Cerebellar cortex (tissue), 1 donor: Measurements from ENCODE around the gene PTPRN2.
"Not testable (repeated sequence)": the region's sequence is repeated elsewhere in the genome, so short reads cannot be mapped to it uniquely, and the experiment has no call there.

Experiments
- DNase-seq: peaks from one replicate; pipeline ENCODE4 v3.0.0-alpha.2; 2015; ENCODE audit warnings: low spot score

PTPRN2 gene

GRCh38 chr7:158550886-158551452, 36.7 kb downstream of the PTPRN2 start:
- DNase-seq: no peak

- no peak for DNase-seq
These were observed 37.3 kb downstream of the PTPRN2 start for GRCh38 chr7:158550394-158550700.

DNA sequence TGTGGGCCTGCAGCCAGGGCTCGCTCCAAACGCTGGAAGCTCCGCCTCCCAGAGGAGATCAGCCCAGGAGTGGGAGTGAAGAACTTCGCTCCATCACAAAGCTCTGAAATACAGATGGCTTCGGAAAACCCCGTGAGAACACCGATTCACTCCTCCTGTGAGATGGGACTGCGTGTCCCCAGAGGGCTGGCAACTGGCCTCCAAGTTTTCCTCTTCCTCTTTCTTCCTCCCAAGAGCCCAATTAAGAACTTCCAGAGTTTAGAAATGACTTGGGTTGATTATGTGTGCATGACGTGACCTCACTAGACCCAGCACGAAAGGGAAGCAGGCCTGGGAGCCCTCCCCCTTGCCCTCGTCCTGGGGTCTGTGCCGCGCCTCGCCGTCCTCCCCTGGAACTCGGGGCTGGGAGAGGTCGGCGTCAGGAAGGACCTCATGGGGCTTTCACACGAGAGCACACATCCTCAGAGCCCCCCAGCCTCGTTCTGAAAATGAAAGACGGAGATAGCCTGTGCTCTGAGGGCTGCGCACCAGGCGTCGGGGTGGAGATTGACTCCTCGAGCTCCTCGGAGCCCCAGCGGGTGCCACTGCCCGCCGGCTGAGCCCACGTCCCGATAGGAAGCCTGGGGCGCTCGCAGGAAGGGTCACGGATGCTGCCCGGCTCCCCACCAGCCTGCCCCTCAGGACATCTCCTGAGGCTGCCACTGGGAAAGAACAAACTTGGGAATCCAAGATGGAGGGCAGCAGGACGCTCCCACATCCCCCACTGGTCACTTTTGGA, 37.8 kb downstream of the PTPRN2 start:
- DNase-seq: peak; percentile 21

- no peak for DNase-seq
These were observed 38.4 kb downstream of the PTPRN2 start for GRCh38 chr7:158549176-158549615.

DNA sequence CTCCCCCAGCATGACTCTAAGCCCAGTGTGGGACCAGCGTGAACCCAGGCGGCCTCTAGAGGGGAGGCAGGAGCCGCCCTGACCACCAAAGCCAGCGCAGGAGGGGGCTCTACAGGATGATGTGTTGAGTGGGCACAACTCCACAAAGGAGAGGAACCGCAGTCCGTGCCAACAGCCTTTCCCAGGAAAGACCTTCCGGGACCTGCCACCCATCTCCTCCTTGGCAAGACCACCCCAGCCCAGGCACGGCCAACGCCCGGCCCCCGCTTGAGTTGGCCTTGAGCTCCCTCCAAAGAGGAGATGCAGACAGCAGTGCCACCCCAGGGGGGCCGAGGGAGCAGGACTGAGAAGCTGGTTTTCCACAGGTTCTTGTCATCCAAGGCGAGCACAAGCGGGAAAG, 38.9 kb downstream of the PTPRN2 start:
- no peak for DNase-seq

GRCh38 chr7:158547817-158548216, 39.8 kb downstream of the PTPRN2 start:
- DNase-seq: no peak

GRCh38 chr7:158546626-158547025, 41.0 kb downstream of the PTPRN2 start:
- DNase-seq: no peak

DNA sequence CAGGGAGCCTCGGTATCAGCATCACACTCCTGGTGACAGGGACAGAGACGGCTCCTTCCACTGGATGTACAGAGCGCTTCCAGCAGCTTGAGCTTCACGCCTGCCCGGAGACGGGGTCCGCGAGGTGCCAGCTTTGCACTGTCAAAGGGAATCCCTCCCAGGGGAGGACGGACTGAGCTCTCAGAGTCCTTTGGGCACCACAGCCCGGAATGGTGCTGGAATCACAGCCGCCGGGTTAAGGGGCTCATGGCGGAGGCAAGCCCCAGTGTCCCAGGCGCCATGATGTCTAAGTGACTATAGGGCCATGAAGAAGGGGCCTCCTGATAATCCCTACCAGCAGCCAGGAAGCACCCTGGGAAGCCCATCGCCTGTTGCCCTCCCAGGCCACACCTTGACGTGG, 41.4 kb downstream of the PTPRN2 start:
- DNase-seq: no peak

DNA sequence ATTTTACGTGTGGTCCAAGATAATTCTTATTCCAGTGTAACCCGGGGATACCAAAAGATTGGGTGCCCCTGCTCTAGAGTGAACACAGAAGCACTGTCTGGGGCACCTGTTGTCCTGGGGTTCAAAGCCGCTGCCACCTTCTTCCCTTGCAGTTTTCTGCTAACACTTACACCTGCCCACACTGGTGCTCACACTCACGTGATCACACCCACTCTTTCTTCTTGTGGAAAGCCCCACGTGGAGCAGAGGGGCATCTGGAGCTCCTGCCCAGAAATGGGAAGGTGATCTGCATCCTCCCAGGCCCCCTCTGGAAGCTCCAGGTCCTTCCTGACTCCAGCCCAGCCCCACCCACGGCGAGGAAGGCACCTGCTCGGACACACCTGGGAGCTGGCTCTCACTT, 42.9 kb downstream of the PTPRN2 start:
- DNase-seq: no peak

DNA sequence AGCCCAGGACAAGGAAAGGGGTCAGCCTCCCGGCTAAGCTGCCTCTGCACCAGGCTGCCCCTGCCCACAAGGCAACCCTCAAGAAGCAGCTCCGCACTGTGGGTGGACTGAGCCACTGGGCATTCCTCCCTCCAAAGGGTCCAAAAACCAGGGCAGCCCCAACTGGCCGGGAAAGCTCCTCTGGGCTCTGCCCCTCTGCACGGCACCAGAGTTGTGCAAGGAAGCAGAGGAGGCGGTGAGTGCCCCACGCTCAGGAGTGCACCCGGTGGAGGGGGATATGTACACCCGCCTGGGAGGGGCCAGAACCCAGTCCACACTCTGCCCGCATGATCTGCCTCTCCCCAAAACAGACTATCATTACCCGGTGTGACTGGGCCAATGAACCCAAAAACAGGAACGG, 43.8 kb downstream of the PTPRN2 start:
- DNase-seq: no peak

DNA sequence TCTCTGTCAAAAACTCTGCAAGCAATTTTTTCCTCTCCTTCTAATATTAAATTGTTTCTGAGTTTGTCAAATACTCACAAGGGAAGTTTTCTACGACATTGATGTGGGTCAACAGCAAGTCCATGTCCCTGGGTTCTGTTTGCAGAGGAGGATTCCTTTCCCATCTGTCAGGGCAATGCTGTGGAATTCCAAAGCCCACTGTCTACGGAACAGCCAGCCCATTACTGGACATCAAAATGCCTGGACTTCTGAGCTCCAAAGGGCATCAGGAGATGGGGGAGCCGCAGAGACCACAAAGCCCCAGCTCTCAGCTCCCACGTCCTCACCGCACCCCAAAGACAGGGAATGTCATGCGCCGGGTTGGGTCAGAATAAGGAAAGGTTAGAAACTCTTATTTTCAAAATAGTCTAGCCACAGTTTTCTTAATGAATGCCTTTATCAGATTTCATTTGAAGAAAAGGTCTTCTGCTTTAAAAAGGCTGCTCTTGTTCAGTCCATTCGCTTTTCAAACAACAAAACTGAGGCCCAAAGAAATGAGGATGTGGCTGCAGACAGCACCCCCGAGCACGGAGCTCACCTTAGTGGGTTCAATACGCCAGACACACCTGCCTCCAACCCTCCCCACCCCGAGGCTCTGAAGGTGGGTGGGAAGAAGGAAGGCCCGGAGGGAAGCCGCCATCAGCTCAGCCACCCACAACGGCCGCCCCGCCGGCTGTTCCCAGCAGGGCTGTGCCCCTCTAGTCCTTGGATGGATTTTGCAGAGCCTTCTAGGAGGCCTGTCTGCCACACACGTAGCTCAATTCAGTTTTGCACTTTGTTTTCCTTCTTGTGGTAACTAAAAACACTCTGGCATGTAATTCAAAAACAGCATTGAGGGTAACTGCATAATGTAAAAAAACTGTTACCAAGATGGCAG, 44.7 kb downstream of the PTPRN2 start:
- DNase-seq: no peak

DNA sequence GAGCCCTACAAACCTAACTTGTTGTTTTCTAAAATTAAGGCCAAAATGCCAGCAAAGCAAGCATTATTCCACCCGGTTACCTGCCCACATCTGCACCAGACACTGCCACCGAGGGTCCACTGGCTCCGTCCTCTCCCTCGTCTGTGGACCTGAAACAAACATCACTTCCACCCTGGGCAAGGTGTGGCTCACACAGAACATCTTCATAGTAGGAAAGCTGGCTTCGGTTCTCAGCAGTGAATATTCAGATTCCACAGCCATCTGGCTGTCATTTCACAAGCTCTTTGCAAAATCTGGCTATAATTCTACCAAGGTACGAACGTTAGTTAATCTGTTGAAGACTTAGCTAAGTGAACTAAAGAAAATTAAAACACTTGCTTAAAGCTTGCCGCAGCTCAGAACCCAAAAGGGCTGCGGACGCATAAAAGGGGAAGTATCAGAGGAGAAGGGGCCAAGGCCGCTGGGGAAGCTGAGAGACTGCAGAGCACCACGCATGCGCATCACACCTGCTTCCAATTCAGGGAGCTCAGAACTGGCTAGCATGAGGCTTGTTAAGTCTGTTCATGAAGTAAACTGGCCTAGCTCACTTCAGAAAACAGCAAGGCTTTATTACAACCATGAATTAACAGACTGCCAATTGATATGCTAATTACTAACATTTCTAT, 46.1 kb downstream of the PTPRN2 start:
- peak; percentile 87 for DNase-seq

DNA sequence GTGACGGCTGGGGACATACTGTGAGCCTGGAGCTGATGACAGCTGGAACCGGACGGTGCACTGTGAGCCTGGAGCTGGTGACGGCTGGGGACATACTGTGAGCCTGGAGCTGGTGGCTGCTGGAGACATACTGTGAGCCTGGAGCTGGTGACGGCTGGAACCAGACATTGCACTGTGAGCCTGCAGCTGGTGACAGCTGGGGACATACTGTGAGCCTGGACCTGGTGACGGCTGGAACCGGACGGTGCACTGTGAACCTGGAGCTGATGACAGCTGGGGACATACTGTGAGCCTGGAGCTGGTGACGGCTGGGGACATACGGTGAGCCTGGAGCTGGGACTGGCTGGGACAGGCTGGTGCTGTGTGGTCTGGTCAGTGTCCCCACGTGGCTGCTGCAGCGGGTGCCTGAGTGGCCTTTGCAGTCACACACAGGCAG, 47.9 kb downstream of the PTPRN2 start:
- DNase-seq: no peak

GRCh38 chr7:158538156-158538946, 49.3 kb downstream of the PTPRN2 start:
- DNase-seq: no peak

- no peak for DNase-seq
These were observed 50.1 kb downstream of the PTPRN2 start for GRCh38 chr7:158537516-158537882.

DNA sequence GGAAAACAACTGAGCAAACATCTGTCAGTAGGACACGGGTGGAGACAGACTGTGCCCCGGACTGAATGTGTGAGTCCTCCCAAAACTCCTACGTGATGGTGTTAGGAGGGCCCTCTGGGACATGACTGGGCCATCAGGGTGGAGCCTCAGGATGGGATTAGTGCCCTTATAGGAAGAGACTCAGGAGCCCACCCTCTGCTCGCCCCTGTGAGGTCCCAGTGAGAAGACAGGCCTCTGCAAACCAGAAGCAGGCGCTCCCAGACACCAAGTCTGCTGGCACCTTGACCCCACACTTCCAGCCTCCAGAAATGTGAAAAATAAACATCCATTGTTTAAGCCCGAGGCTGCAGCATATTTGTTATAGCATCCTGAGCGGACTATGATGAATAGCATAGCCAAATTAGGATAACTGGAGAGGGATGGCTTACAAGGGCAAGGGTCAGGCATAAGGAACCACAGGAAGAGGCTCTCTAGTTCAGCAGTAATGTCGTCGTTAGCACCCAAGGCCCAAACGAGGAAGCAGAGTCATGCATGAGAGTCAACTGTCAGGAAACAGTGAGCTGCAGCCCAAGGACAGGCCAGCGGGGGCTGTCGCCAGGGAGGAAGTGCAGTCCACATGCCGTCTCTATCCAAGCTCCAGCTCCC, 50.6 kb downstream of the PTPRN2 start:
- DNase-seq: no peak

DNA sequence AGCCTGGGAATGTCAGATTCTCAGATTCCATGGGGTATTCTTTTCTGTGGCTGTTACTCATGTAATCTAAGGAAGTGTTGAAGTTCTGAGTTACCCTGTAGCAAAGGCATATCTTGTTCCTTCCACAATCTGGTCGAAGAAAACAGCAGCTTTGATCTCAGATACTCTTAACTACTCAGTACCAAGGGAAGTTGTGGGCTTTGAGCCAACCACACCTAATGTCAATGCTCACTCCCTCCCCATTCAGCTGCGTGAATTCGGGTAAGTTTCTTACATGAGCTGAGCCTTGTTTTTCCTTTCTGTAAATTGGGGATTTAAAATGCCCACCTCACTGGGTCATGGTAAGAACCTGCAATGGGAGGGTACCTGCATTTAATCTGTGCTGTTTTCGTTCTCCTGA, 52.5 kb downstream of the PTPRN2 start:
- DNase-seq: no peak

- no peak for DNase-seq
These were observed 53.0 kb downstream of the PTPRN2 start for GRCh38 chr7:158534598-158534997.

DNA sequence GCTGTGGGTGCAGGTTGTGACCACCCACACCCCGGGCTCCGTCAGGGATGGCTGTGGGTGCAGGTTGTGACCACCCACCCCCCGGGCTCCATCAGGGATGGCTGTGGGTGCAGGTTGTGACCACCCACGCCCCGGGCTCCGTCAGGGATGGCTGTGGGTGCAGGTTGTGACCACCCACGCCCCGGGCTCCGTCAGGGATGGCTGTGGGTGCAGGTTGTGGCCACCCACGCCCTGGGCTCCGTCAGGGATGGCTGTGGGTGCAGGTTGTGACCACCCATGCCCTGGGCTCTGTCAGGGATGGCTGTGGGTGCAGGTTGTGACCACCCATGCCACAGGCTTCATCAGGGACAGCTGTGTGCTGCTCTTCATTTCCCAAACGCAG, 53.5 kb downstream of the PTPRN2 start:
- not testable (repeated sequence) for DNase-seq

- no peak for DNase-seq
These were observed 54.1 kb downstream of the PTPRN2 start for GRCh38 chr7:158533386-158534133.
